Liver (tissue), 9 donors: ENCODE results near the gene SPTBN1. TPM values are rescaled to one million over a fixed set of nuclear protein-coding genes. Genes with fewer than 3 reads are reported as not detected.

Experiments used
- DNase-seq: peaks from one replicate; pipeline ENCODE4 v3.0.0-alpha.2; 2017; ENCODE audit warnings: low spot score
- H3K27ac ChIP-seq, 2 donors: one replicate each; pipeline ENCODE4 v1.7.0; 2013; ENCODE audit warnings: inconsistent platforms in 2 of 2, low read length in 2 of 2, control low read depth in 1 of 2, low read depth in 1 of 2, mild to moderate bottlenecking in 1 of 2
- H3K27me3 ChIP-seq, 4 donors: one replicate each; pipeline versions ENCODE4 v1.6.1 to v1.7.0; 2013; ENCODE audit warnings: low read length in 3 of 4, inconsistent platforms in 1 of 4, mild to moderate bottlenecking in 1 of 4, moderate library complexity in 1 of 4; ENCODE audit not compliant: control insufficient read depth in 4 of 4, insufficient read depth in 4 of 4
- H3K36me3 ChIP-seq, 4 donors: one replicate each; pipeline versions ENCODE4 v1.6.1 to v1.7.0; 2013; ENCODE audit warnings: low read length in 3 of 4, mild to moderate bottlenecking in 3 of 4, low read depth in 1 of 4, moderate library complexity in 1 of 4; ENCODE audit not compliant: control insufficient read depth in 4 of 4, insufficient read depth in 3 of 4
- H3K4me1 ChIP-seq, 4 donors: one replicate each; pipeline versions ENCODE4 v1.6.1 to v1.7.0; 2013; ENCODE audit warnings: low read length in 3 of 4, mild to moderate bottlenecking in 3 of 4, moderate library complexity in 1 of 4; ENCODE audit not compliant: control insufficient read depth in 4 of 4, insufficient read depth in 4 of 4
- H3K4me3 ChIP-seq, 3 donors: one replicate each; pipeline versions ENCODE4 v1.6.1 to v1.7.0; 2013; ENCODE audit warnings: low read length in 3 of 3, control low read depth in 1 of 3, low read depth in 1 of 3, mild to moderate bottlenecking in 1 of 3
- H3K9ac ChIP-seq, 2 donors: one replicate each; pipeline ENCODE4 v1.7.0; 2013; ENCODE audit warnings: low read length in 2 of 2, mild to moderate bottlenecking in 2 of 2, moderate library complexity in 2 of 2, control low read depth in 1 of 2, low read depth in 1 of 2
- H3K9me3 ChIP-seq, 4 donors: one replicate each; pipeline versions ENCODE4 v1.6.1 to v1.7.0; 2013; ENCODE audit warnings: low read length in 3 of 4; ENCODE audit not compliant: control insufficient read depth in 4 of 4
- CTCF ChIP-seq: fragments of 150-350 bp; IDR thresholded peaks from 2 replicates; pipeline ENCODE4 v1.5.1; 2017; ENCODE audit warnings: improper control_type of control experiment, low read depth, low read length; ENCODE audit not compliant: missing input control
- EGR1 ChIP-seq, 2 donors: IDR thresholded peaks; 2 replicates each; pipeline ENCODE4 v1.6.1; 2016 to 2018; ENCODE audit warnings: antibody characterized with exemption in 2 of 2, low read depth in 2 of 2
- FOXA1 ChIP-seq: IDR thresholded peaks from 2 replicates; pipeline ENCODE4 v1.6.1; 2016; ENCODE audit warnings: antibody characterized with exemption
- FOXA2 ChIP-seq: IDR thresholded peaks from 2 replicates; pipeline ENCODE4 v1.6.1; 2016; ENCODE audit warnings: antibody characterized with exemption
- GABPA ChIP-seq, 2 donors: IDR thresholded peaks in 1 of 2; conservative IDR thresholded peaks in 1 of 2; 2 replicates each; pipeline ENCODE4 v1.6.1; 2016; ENCODE audit warnings: antibody characterized with exemption in 2 of 2, mild to moderate bottlenecking in 1 of 2, moderate library complexity in 1 of 2
- HNF4A ChIP-seq, 2 donors: conservative IDR thresholded peaks; 2 replicates each; pipeline ENCODE4 v1.6.1; 2016; ENCODE audit warnings: antibody characterized with exemption in 2 of 2, mild to moderate bottlenecking in 2 of 2
- HNF4G ChIP-seq: IDR thresholded peaks from 2 replicates; pipeline ENCODE4 v1.6.1; 2016; ENCODE audit warnings: antibody characterized with exemption
- JUND ChIP-seq, 2 donors: IDR thresholded peaks; 2 replicates each; pipeline ENCODE4 v1.6.1; 2016; ENCODE audit warnings: antibody characterized with exemption in 2 of 2
- NR2F2 ChIP-seq: IDR thresholded peaks from 2 replicates; pipeline ENCODE4 v1.6.1; 2016; ENCODE audit warnings: antibody characterized with exemption
- RAD21 ChIP-seq, 2 donors: IDR thresholded peaks; 2 replicates each; pipeline ENCODE4 v1.6.1; 2016; ENCODE audit warnings: antibody characterized with exemption in 2 of 2, mild to moderate bottlenecking in 2 of 2
- RXRA ChIP-seq, 2 donors: IDR thresholded peaks; 2 replicates each; pipeline ENCODE4 v1.6.1; 2017 to 2018; ENCODE audit warnings: antibody characterized with exemption in 2 of 2, mild to moderate bottlenecking in 1 of 2
- SP1 ChIP-seq: IDR thresholded peaks from 2 replicates; pipeline ENCODE4 v1.6.1; 2018; ENCODE audit warnings: antibody characterized with exemption, mild to moderate bottlenecking
- TAF1 ChIP-seq: conservative IDR thresholded peaks from 2 replicates; pipeline ENCODE4 v1.6.1; 2016; ENCODE audit warnings: antibody characterized with exemption, mild to moderate bottlenecking
- YY1 ChIP-seq: IDR thresholded peaks from 2 replicates; pipeline ENCODE4 v1.6.1; 2016; ENCODE audit warnings: antibody characterized with exemption, mild to moderate bottlenecking
- ZBTB33 ChIP-seq: IDR thresholded peaks from 2 replicates; pipeline ENCODE4 v1.6.1; 2016; ENCODE audit warnings: antibody characterized with exemption
- WGBS: extraction: QIAGEN DNeasy Blood & Tissue Kit; methylation state at CpG from one replicate; pipeline ENCODE4 v1.1.7; 2013; 5-methylcytosine and 5-hydroxymethylcytosine counted together
- polyA plus RNA-seq, 2 donors: library from polyadenylated mRNA; stranded (reverse) in 1 of 2; unstranded in 1 of 2; fragments of 200-250 nt in 1 of 2; fragments of >200 nt in 1 of 2; fragmentation: Nextera tagmentation in 1 of 2; extraction: Ambion mirVana in 1 of 2; gene quantifications; one replicate each; pipeline versions ENCODE4 v1.2.1 to v1.2.3, GENCODE V29; 2013 to 2015
- total RNA-seq, 2 donors: library from RNA; depleted of rRNA; stranded (reverse); fragments of >200 nt; gene quantifications; one replicate each; pipeline ENCODE4 v1.2.3, GENCODE V29; 2014
- TF ChIP-seq, protein P1 (sequence below): IDR thresholded peaks from 2 replicates; pipeline ENCODE4 v1.6.1; 2016; ENCODE audit warnings: antibody characterized with exemption
- TF ChIP-seq, protein P2 (sequence below): IDR thresholded peaks from 2 replicates; pipeline ENCODE4 v1.6.1; 2016; ENCODE audit warnings: antibody characterized with exemption, mild to moderate bottlenecking
- TF ChIP-seq, protein P3 (sequence below): IDR thresholded peaks from 2 replicates; pipeline ENCODE4 v1.6.1; 2016; ENCODE audit warnings: antibody characterized with exemption
- donor health status: healthy.
- donor health status: healthy.
- donor health status: healthy.
- donor health status: healthy.
- donor health status: healthy.

SPTBN1 gene
- total and polyA plus RNA-seq, 4 donors, result 44.8 to 191 (median 75.9) TPM

DNA sequence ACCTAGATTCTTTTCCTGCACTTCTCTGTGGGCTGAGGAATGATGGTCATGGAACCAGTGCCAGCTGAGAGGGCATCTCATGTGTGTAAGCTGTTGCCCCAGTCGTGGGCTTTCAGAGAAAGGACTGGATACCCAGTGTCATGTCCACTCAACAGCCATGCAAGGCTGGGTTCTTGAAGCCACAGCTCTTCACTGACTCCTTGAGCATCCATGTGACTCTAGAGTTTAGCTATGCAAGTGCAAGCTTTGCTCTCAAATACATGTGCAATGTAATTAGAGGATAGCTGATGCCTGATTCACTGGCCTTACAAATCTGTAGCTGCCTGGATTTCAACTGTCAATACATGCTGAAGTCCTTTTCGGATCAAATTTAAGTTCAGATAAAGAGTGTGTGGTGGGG, 220.5 kb downstream of the SPTBN1 start:
- Histone ChIP-seq H3K9me3 (no peaks in the 10 kb centered on the region), H3K27me3 (no peaks in the 10 kb centered on the region)

GRCh38 chr2:54677476-54678265, 221.5 kb downstream of the SPTBN1 start:
- peaks cover 0 to 14% (median 9%) of the 10 kb centered on the region in 4 donors for H3K4me1 ChIP-seq
- no peak for DNase-seq
- H3K27ac ChIP-seq, result no peak overlapping the region
- H3K36me3 ChIP-seq, result no peaks in the 10 kb centered on the region
- H3K27me3 ChIP-seq, result no peaks in the 10 kb centered on the region
- no peak overlapping the region for H3K4me3 ChIP-seq
- 94% methylated on average over 6 of the region's 6 CpGs for WGBS
- TF ChIP-seq, protein P1, sequence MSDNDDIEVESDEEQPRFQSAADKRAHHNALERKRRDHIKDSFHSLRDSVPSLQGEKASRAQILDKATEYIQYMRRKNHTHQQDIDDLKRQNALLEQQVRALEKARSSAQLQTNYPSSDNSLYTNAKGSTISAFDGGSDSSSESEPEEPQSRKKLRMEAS, result no peak
- TF ChIP-seq, protein P2, sequence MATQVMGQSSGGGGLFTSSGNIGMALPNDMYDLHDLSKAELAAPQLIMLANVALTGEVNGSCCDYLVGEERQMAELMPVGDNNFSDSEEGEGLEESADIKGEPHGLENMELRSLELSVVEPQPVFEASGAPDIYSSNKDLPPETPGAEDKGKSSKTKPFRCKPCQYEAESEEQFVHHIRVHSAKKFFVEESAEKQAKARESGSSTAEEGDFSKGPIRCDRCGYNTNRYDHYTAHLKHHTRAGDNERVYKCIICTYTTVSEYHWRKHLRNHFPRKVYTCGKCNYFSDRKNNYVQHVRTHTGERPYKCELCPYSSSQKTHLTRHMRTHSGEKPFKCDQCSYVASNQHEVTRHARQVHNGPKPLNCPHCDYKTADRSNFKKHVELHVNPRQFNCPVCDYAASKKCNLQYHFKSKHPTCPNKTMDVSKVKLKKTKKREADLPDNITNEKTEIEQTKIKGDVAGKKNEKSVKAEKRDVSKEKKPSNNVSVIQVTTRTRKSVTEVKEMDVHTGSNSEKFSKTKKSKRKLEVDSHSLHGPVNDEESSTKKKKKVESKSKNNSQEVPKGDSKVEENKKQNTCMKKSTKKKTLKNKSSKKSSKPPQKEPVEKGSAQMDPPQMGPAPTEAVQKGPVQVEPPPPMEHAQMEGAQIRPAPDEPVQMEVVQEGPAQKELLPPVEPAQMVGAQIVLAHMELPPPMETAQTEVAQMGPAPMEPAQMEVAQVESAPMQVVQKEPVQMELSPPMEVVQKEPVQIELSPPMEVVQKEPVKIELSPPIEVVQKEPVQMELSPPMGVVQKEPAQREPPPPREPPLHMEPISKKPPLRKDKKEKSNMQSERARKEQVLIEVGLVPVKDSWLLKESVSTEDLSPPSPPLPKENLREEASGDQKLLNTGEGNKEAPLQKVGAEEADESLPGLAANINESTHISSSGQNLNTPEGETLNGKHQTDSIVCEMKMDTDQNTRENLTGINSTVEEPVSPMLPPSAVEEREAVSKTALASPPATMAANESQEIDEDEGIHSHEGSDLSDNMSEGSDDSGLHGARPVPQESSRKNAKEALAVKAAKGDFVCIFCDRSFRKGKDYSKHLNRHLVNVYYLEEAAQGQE, result no peak
- TF ChIP-seq TAF1 (no peak), SP1 (no peak), EGR1 (IDR thresholded peaks at IDR 0.05; ENCODE audit: low read depth in 2 of 2) (no peak), GABPA (IDR thresholded peaks at IDR 0.05 in 1 of 2, conservative IDR thresholded peaks at IDR 0.05 in 1 of 2) (no peak), HNF4A (conservative IDR thresholded peaks at IDR 0.05) (no peak), FOXA1 (no peak), RXRA (IDR thresholded peaks at IDR 0.05) (no peak), YY1 (no peak), NR2F2 (no peak), HNF4G (no peak), CTCF (no peak), JUND (IDR thresholded peaks at IDR 0.05) (no peak), RAD21 (IDR thresholded peaks at IDR 0.05) (no peak), FOXA2 (no peak), ZBTB33 (no peak)
- TF ChIP-seq, protein P3, sequence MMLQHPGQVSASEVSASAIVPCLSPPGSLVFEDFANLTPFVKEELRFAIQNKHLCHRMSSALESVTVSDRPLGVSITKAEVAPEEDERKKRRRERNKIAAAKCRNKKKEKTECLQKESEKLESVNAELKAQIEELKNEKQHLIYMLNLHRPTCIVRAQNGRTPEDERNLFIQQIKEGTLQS, result no peak
- no peaks in the 10 kb centered on the region for H3K9me3 ChIP-seq
- H3K9ac ChIP-seq, result no peak overlapping the region

More for the DNA sequence above, 220.5 kb downstream of the SPTBN1 start:
- Histone ChIP-seq H3K9ac (no peak overlapping the region), H3K4me3 (no peak overlapping the region), H3K4me1 (peaks cover 0 to 14% (median 9%) of the 10 kb centered on the region in 4 donors), H3K36me3 (no peaks in the 10 kb centered on the region), H3K27ac (no peak overlapping the region)
- DNase-seq, result no peak
- WGBS, result 84% methylated on average over 2 of the region's 2 CpGs
- TF ChIP-seq, protein P1, result no peak
- no peak for TF ChIP-seq EGR1 (IDR thresholded peaks at IDR 0.05; ENCODE audit: low read depth in 2 of 2)
